Esophagus (tissue), 2 donors: Measurements from ENCODE around the gene TTC33. TPM values are rescaled to one million over a fixed set of nuclear protein-coding genes. Genes with fewer than 3 reads are reported as not detected.

Source experiments
- H3K27ac ChIP-seq, 2 donors: one replicate each; pipeline ENCODE4 v1.5.1; 2013; ENCODE audit warnings: low read depth in 2 of 2, mild to moderate bottlenecking in 2 of 2, inconsistent platforms in 1 of 2, low read length in 1 of 2, moderate library complexity in 1 of 2
- H3K27me3 ChIP-seq, 2 donors: one replicate each; pipeline ENCODE4 v1.6.1; 2013; ENCODE audit warnings: low read length in 2 of 2, control low read depth in 1 of 2, mild to moderate bottlenecking in 1 of 2; ENCODE audit not compliant: insufficient read depth in 2 of 2, control insufficient read depth in 1 of 2
- H3K36me3 ChIP-seq, 2 donors: one replicate each; pipeline ENCODE4 v1.6.1; 2013; ENCODE audit warnings: low read length in 1 of 2; ENCODE audit not compliant: control insufficient read depth in 2 of 2, insufficient read depth in 2 of 2
- H3K4me1 ChIP-seq, 2 donors: one replicate each; pipeline ENCODE4 v1.6.1; 2013; ENCODE audit warnings: low read length in 1 of 2; ENCODE audit not compliant: control insufficient read depth in 2 of 2, insufficient read depth in 2 of 2
- H3K4me3 ChIP-seq, 2 donors: one replicate each; pipeline ENCODE4 v1.5.1; 2013; ENCODE audit warnings: low read length in 2 of 2, mild to moderate bottlenecking in 2 of 2, low read depth in 1 of 2, moderate library complexity in 1 of 2
- H3K9me3 ChIP-seq, 2 donors: one replicate each; pipeline ENCODE4 v1.6.1; 2013; ENCODE audit warnings: mild to moderate bottlenecking in 2 of 2, low read depth in 1 of 2, low read length in 1 of 2, moderate library complexity in 1 of 2; ENCODE audit not compliant: control insufficient read depth in 2 of 2, insufficient read depth in 1 of 2
- WGBS, 2 donors: extraction: QIAGEN DNeasy Blood & Tissue Kit; methylation state at CpG; one replicate each; pipeline ENCODE4 v1.1.7; 2013; 5-methylcytosine and 5-hydroxymethylcytosine counted together
- polyA plus RNA-seq, 2 donors: library from polyadenylated mRNA; stranded (reverse); fragments of 200-250 nt; gene quantifications; one replicate each; pipeline ENCODE4 v1.2.3, GENCODE V29; 2013
- donor health status: healthy with polysubstance abuse.
- donor health status: Bipolar disorder and iron deficiency.

Gene TTC33
- polyA plus RNA-seq, 2 donors: 3.2 to 3.7 TPM

- 90 to 92% methylated on average over 3 of the region's 3 CpGs for WGBS, 2 donors
- H3K4me1 ChIP-seq: peaks cover 0 to 3% of the 10 kb centered on the region in 2 donors
- H3K27me3 ChIP-seq: no peaks in the 10 kb centered on the region
- H3K4me3 ChIP-seq: no peak overlapping the region
- no peaks in the 10 kb centered on the region for H3K9me3 ChIP-seq
- no peaks in the 10 kb centered on the region for H3K36me3 ChIP-seq
- H3K27ac ChIP-seq: no peak overlapping the region
These were observed 25.1 kb upstream of the TTC33 start for GRCh38 chr5:40780858-40781257.

GRCh38 chr5:40780199-40780598 is 24.4 kb upstream of the TTC33 start:
- Histone ChIP-seq H3K4me1 (peaks cover 0 to 3% of the 10 kb centered on the region in 2 donors), H3K27ac (no peak overlapping the region), H3K4me3 (no peak overlapping the region), H3K27me3 (no peaks in the 10 kb centered on the region), H3K36me3 (no peaks in the 10 kb centered on the region), H3K9me3 (no peaks in the 10 kb centered on the region)
- WGBS, 2 donors: 73 to 79% methylated on average over 5 of the region's 5 CpGs

- Histone ChIP-seq H3K4me3 (no peak overlapping the region), H3K27ac (no peak overlapping the region), H3K4me1 (peaks cover 0 to 3% of the 10 kb centered on the region in 2 donors), H3K27me3 (no peaks in the 10 kb centered on the region), H3K9me3 (no peaks in the 10 kb centered on the region), H3K36me3 (no peaks in the 10 kb centered on the region)
- WGBS, 2 donors: 93 to 97% methylated on average over 6 of the region's 6 CpGs
These were observed 23.8 kb upstream of the TTC33 start for GRCh38 chr5:40779561-40779960.

DNA sequence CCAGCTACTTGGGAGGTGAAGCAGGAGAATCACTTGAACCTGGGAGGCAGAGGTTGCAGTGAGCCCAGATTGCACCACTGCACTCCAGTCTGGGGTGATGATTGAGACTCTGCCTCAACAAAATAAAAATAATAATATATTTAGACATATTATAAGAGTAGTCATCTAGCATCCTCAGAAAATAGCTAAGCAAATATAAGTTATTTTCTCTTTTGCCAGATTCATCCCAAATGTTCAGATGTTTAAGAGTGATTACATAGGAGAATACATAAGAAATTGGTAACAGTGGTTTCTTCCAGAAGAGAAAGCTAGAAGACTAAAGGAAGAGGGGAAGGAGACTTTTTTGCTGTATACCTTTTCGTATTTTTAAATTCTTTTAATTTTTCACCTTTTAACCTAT is 22.4 kb upstream of the TTC33 start:
- 93 to 98% methylated on average over 1 of the region's 1 CpG for WGBS, 2 donors
- Histone ChIP-seq H3K27ac (no peak overlapping the region), H3K27me3 (no peaks in the 10 kb centered on the region), H3K4me1 (peaks cover 0 to 3% of the 10 kb centered on the region in 2 donors), H3K9me3 (no peaks in the 10 kb centered on the region), H3K36me3 (no peaks in the 10 kb centered on the region), H3K4me3 (no peak overlapping the region)

DNA sequence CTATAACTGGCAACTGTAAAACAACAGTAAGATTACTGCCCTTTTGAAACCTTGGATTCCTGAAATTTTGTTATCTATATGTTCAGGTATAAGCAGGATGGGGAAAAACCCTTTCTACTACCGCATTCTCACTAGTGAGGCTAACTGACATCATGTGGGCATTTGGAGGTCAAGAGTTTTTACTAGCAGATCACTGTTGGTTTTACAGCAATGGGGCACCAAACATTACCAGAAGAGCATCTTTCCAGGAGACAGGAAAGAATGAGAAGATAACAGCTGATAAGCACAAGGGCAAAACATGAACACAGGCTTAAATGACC is 20.9 kb upstream of the TTC33 start:
- WGBS, 2 donors: 86 to 88% methylated on average over 1 of the region's 1 CpG
- no peaks in the 10 kb centered on the region for H3K9me3 ChIP-seq
- H3K27me3 ChIP-seq: no peaks in the 10 kb centered on the region
- H3K4me1 ChIP-seq: peaks cover 0 to 3% of the 10 kb centered on the region in 2 donors
- H3K27ac ChIP-seq: no peak overlapping the region
- H3K4me3 ChIP-seq: no peak overlapping the region
- H3K36me3 ChIP-seq: peaks cover 0 to 2% of the 10 kb centered on the region in 2 donors

GRCh38 chr5:40775846-40776657 is 20.3 kb upstream of the TTC33 start:
- H3K27ac ChIP-seq: no peak overlapping the region
- WGBS, 2 donors: 60 to 62% methylated on average over 6 of the region's 6 CpGs

GRCh38 chr5:40775085-40775845 is 19.5 kb upstream of the TTC33 start:
- 63 to 82% methylated on average over 4 of the region's 4 CpGs for WGBS, 2 donors
- no peaks in the 10 kb centered on the region for H3K4me1 ChIP-seq
- H3K27me3 ChIP-seq: no peaks in the 10 kb centered on the region
- peaks cover 0 to 5% of the 10 kb centered on the region in 2 donors for H3K36me3 ChIP-seq
- no peaks in the 10 kb centered on the region for H3K9me3 ChIP-seq
- no peak overlapping the region for H3K4me3 ChIP-seq
- H3K27ac ChIP-seq: no peak overlapping the region

More at GRCh38 chr5:40775846-40776657, 20.3 kb upstream of the TTC33 start:
- Histone ChIP-seq H3K4me3 (no peak overlapping the region), H3K9me3 (no peaks in the 10 kb centered on the region), H3K36me3 (peaks cover 0 to 5% of the 10 kb centered on the region in 2 donors), H3K4me1 (peaks cover 0 to 3% of the 10 kb centered on the region in 2 donors), H3K27me3 (no peaks in the 10 kb centered on the region)

GRCh38 chr5:40774623-40775022 is 18.9 kb upstream of the TTC33 start:
- Histone ChIP-seq H3K27me3 (no peaks in the 10 kb centered on the region), H3K4me1 (no peaks in the 10 kb centered on the region), H3K4me3 (no peak overlapping the region), H3K27ac (no peak overlapping the region), H3K9me3 (no peaks in the 10 kb centered on the region), H3K36me3 (peaks cover 0 to 5% of the 10 kb centered on the region in 2 donors)
- WGBS, 2 donors: 69 to 80% methylated on average over 1 of the region's 1 CpG

DNA sequence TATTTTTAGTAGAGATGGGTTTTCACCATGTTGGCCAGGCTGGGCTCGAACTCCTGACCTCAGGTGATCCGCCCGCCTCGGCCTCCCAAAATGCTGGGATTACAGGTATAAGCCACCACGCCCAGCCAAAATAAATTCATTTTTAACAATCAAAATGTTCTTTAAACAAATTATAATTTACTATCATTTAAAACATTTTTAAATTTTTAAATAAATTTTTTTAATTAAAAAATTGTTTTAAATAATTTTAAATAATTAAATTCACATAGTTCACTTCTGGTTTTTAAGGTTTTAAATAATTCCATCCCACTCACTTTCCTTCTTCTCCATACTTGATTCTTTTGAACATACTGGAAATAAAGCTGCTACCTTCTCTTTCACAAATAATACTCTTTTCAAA is 15.0 kb upstream of the TTC33 start:
- no peaks in the 10 kb centered on the region for H3K9me3 ChIP-seq
- peaks cover 3 to 8% of the 10 kb centered on the region in 2 donors for H3K36me3 ChIP-seq
- no peaks in the 10 kb centered on the region for H3K4me1 ChIP-seq
- no peak overlapping the region for H3K27ac ChIP-seq
- H3K27me3 ChIP-seq: no peaks in the 10 kb centered on the region
- 91 to 99% methylated on average over 5 of the region's 5 CpGs for WGBS, 2 donors
- no peak overlapping the region for H3K4me3 ChIP-seq
